ENCODE data around the gene OSBPL1A.
"Not testable (repeated sequence)": the region's sequence is repeated elsewhere in the genome, so short reads cannot be mapped to it uniquely, and the experiment has no call there.

OSBPL1A gene

GRCh38 chr18:24397131-24397693 is 412 bp downstream of the OSBPL1A start:
- peak; percentile 91 for DNase-seq

GRCh38 chr18:24396082-24396633 is 1.5 kb downstream of the OSBPL1A start:
- DNase-seq: peak; percentile 9

GRCh38 chr18:24395049-24395795 is 2.4 kb downstream of the OSBPL1A start:
- peak; percentile 33 for DNase-seq

- no peak for DNase-seq
Observed at GRCh38 chr18:24388957-24389356, 8.7 kb downstream of the OSBPL1A start.

- no peak for DNase-seq
Observed at GRCh38 chr18:24386681-24387080, 10.9 kb downstream of the OSBPL1A start.

- no peak for DNase-seq
Observed at GRCh38 chr18:24381126-24381525, 16.5 kb downstream of the OSBPL1A start.

- DNase-seq: no peak
Observed at GRCh38 chr18:24380163-24380747, 17.4 kb downstream of the OSBPL1A start.

GRCh38 chr18:24378598-24378997 is 19.0 kb downstream of the OSBPL1A start:
- no peak for DNase-seq

GRCh38 chr18:24376531-24376930 is 21.1 kb downstream of the OSBPL1A start:
- DNase-seq: not testable (repeated sequence)

- no peak for DNase-seq
Observed at GRCh38 chr18:24373328-24373727, 24.3 kb downstream of the OSBPL1A start.

GRCh38 chr18:24372279-24372872 is 25.2 kb downstream of the OSBPL1A start:
- no peak for DNase-seq

- DNase-seq: peak; percentile 15
Observed at GRCh38 chr18:24370120-24370519, 27.5 kb downstream of the OSBPL1A start.

- no peak for DNase-seq
Observed at GRCh38 chr18:24369426-24369825, 28.2 kb downstream of the OSBPL1A start.

GRCh38 chr18:24368749-24369148 is 28.9 kb downstream of the OSBPL1A start:
- no peak for DNase-seq

GRCh38 chr18:24366328-24366727 is 31.3 kb downstream of the OSBPL1A start:
- DNase-seq: no peak

GRCh38 chr18:24364177-24364576 is 33.4 kb downstream of the OSBPL1A start:
- DNase-seq: no peak

GRCh38 chr18:24362757-24363156 is 34.9 kb downstream of the OSBPL1A start:
- no peak for DNase-seq

GRCh38 chr18:24359787-24360530 is 37.7 kb downstream of the OSBPL1A start:
- peak; percentile 51 for DNase-seq

- DNase-seq: no peak
Observed at GRCh38 chr18:24354278-24354677, 43.3 kb downstream of the OSBPL1A start.

- no peak for DNase-seq
Observed at GRCh38 chr18:24346254-24346653, 51.4 kb downstream of the OSBPL1A start.

- DNase-seq: no peak
Observed at GRCh38 chr18:24344509-24344908, 53.1 kb downstream of the OSBPL1A start.

- no peak for DNase-seq
Observed at GRCh38 chr18:24342347-24342746, 55.3 kb downstream of the OSBPL1A start.

- DNase-seq: no peak
Observed at GRCh38 chr18:24341361-24341760, 56.3 kb downstream of the OSBPL1A start.
